Cardiac muscle cell (in vitro differentiated cells and primary cell): Measurements from ENCODE around the gene AMFR. TPM values are rescaled to one million over a fixed set of nuclear protein-coding genes. Genes with fewer than 3 reads are reported as not detected.
A peak's percentile ranks its signal among the peaks of the same experiment; 100 is the strongest.

Experiments
- DNase-seq, 2 donors: peaks; one replicate each; pipeline versions ENCODE4 v3.0.0 to v3.0.0-alpha.2; 2010 to 2017; ENCODE audit warnings: low read depth in 1 of 2, low spot score in 1 of 2
- H3K27ac ChIP-seq: fragments of 200-600 bp; sonication (generic); 2 replicates; pipeline ENCODE4 v1.5.1; 2016
- H3K27me3 ChIP-seq: fragments of 200-600 bp; sonication (generic); 2 replicates; pipeline ENCODE4 v1.6.0; 2016; ENCODE audit warnings: control low read depth
- H3K36me3 ChIP-seq: fragments of 200-600 bp; sonication (generic); 2 replicates; pipeline ENCODE4 v1.5.1; 2016; ENCODE audit warnings: control low read depth
- H3K4me1 ChIP-seq: fragments of 200-600 bp; sonication (generic); 2 replicates; pipeline ENCODE4 v1.8.1; 2017; ENCODE audit warnings: low read depth, mild to moderate bottlenecking, mixed run types
- H3K4me3 ChIP-seq: fragments of 200-600 bp; sonication (generic); 2 replicates; pipeline ENCODE4 v1.5.1; 2016; ENCODE audit warnings: mild to moderate bottlenecking
- H3K9me3 ChIP-seq: fragments of 200-600 bp; sonication (generic); 2 replicates; pipeline ENCODE4 v1.5.1; 2017; ENCODE audit warnings: low read depth, mild to moderate bottlenecking, control low read depth
- CTCF ChIP-seq: IDR thresholded peaks from 2 replicates; pipeline ENCODE4 v1.5.1; 2012; ENCODE audit warnings: low read depth, mild to moderate bottlenecking, low read length
- polyA plus RNA-seq: library from polyadenylated mRNA; unstranded; fragments of >200 nt; fragmentation: Nextera tagmentation; extraction: Ambion mirVana; gene quantifications from 2 replicates; pipeline ENCODE4 v1.2.1, GENCODE V29; 2016
- total RNA-seq: library from RNA; depleted of rRNA; stranded (reverse); fragments of >200 nt; gene quantifications from 2 replicates; pipeline ENCODE4 v1.2.3, GENCODE V29; 2016

AMFR gene
- total and polyA plus RNA-seq, 2 experiments from 2014 or later = 52.7 to 157 TPM

GRCh38 chr16:56436258-56436657 lies 10.9 kb upstream of the AMFR start:
- no peak overlapping the region for H3K27ac ChIP-seq
- DNase-seq = no peak
- TF ChIP-seq CTCF = no peak
- H3K4me1 ChIP-seq = no peaks in the 10 kb centered on the region
- no peaks in the 10 kb centered on the region for H3K27me3 ChIP-seq
- H3K36me3 ChIP-seq = peaks cover 72% of the 10 kb centered on the region
- no peak overlapping the region for H3K4me3 ChIP-seq
- H3K9me3 ChIP-seq = no peaks in the 10 kb centered on the region

- peaks cover 12% of the 10 kb centered on the region for H3K36me3 ChIP-seq
- H3K9me3 ChIP-seq = no peaks in the 10 kb centered on the region
- peaks cover 10% of the 10 kb centered on the region for H3K4me1 ChIP-seq
- H3K27ac ChIP-seq = no peak overlapping the region
- no peak for TF ChIP-seq CTCF
- no peaks in the 10 kb centered on the region for H3K27me3 ChIP-seq
- H3K4me3 ChIP-seq = no peak overlapping the region
- no peak for DNase-seq
These were observed 2.7 kb upstream of the AMFR start for GRCh38 chr16:56428091-56428490.

GRCh38 chr16:56426585-56426984 lies 1.2 kb upstream of the AMFR start:
- H3K27me3 ChIP-seq = no peaks in the 10 kb centered on the region
- DNase-seq = no peak
- no peaks in the 10 kb centered on the region for H3K36me3 ChIP-seq
- TF ChIP-seq CTCF = no peak
- no peak overlapping the region for H3K4me3 ChIP-seq
- no peak overlapping the region for H3K27ac ChIP-seq
- no peaks in the 10 kb centered on the region for H3K9me3 ChIP-seq
- peaks cover 10% of the 10 kb centered on the region for H3K4me1 ChIP-seq

GRCh38 chr16:56424791-56425438 lies 430 bp downstream of the AMFR start:
- peaks cover 10% of the 10 kb centered on the region for H3K4me1 ChIP-seq
- H3K36me3 ChIP-seq = no peaks in the 10 kb centered on the region
- TF ChIP-seq CTCF = no peak
- no peaks in the 10 kb centered on the region for H3K9me3 ChIP-seq
- DNase-seq = peak; percentile 15 to 36
- no peaks in the 10 kb centered on the region for H3K27me3 ChIP-seq
- H3K4me3 ChIP-seq = peak overlapping the region; percentile 94
- peak overlapping the region; percentile 91 for H3K27ac ChIP-seq

DNA sequence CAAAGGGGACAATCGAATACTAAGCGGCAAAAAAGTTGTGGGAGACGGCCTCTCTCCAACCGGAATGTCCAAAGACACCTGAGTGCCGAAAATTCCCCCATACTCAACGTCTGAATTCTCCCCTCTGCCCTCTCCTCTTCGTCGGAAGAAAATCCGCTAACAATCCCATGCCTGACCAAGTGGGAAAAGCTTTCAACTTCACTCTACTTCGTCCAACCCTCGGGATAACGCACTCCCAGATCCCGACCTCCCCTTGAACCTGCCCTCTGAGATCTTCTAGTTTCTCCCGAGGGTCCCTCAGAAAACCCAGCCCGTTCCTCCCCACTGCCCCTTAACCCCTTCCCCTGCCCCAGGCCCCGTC lies 961 bp downstream of the AMFR start:
- H3K27ac ChIP-seq = peak overlapping the region; percentile 91
- no peak for TF ChIP-seq CTCF

More for the DNA sequence above, 961 bp downstream of the AMFR start:
- Histone ChIP-seq H3K4me1 (peaks cover 10% of the 10 kb centered on the region), H3K9me3 (no peaks in the 10 kb centered on the region), H3K36me3 (no peaks in the 10 kb centered on the region), H3K27me3 (no peaks in the 10 kb centered on the region), H3K4me3 (peak overlapping the region; percentile 94)
- peak in 1 of 2 donors; percentile 27 for DNase-seq
